GM12873 (cell line): ENCODE results near the gene EPHB1.

Source experiments
- CTCF ChIP-seq: IDR thresholded peaks from 2 replicates; pipeline ENCODE4 v1.5.1; 2012; ENCODE audit warnings: low read depth, mild to moderate bottlenecking, moderate library complexity, low read length, control low read depth; ENCODE audit not compliant: insufficient read depth; ENCODE audit errors: missing control alignments

EPHB1 gene

GRCh38 chr3:135034291-135034768 is 239.3 kb downstream of the EPHB1 start:
- TF ChIP-seq CTCF: no peak

GRCh38 chr3:135034891-135035440 is 239.9 kb downstream of the EPHB1 start:
- no peak for TF ChIP-seq CTCF

GRCh38 chr3:135038186-135038585 is 243.1 kb downstream of the EPHB1 start:
- TF ChIP-seq CTCF: no peak

- TF ChIP-seq CTCF: no peak
Observed at GRCh38 chr3:135040321-135041240, 245.5 kb downstream of the EPHB1 start.

GRCh38 chr3:135041601-135042000 is 246.5 kb downstream of the EPHB1 start:
- no peak for TF ChIP-seq CTCF

GRCh38 chr3:135047061-135047460 is 252.0 kb downstream of the EPHB1 start:
- no peak for TF ChIP-seq CTCF

- no peak for TF ChIP-seq CTCF
Observed at GRCh38 chr3:135050536-135050935, 255.5 kb downstream of the EPHB1 start.
